A549 (cell line): ENCODE data around the gene ZNF534. TPM values are rescaled to one million over a fixed set of nuclear protein-coding genes. Genes with fewer than 3 reads are reported as not detected.
"Not testable (repeated sequence)": the region's sequence is repeated elsewhere in the genome, so short reads cannot be mapped to it uniquely, and the experiment has no call there.

Source experiments
- ATAC-seq, 2 experiments: fragments of 200-7000 bp in 1 of 2; fragments of >200 bp in 1 of 2; cut with Nextera tagmentation in 1 of 2; cut with Tn5 transposase in 1 of 2; 3 replicates each; pipeline versions ENCODE4 v1.8.0 to v1.9.1; 2018 to 2020; ENCODE audit warnings: mild to moderate bottlenecking in 1 of 2, moderate library complexity in 1 of 2
- CTCF ChIA-PET: fragments of 300-600 bp; sonication (Branson Sonifier 250); formaldehyde crosslinking; extraction: SDS; loops from one replicate; lab custom pipeline; 2021; ENCODE audit warnings: antibody characterized with exemption, inconsistent platforms; lab: Yijun Ruan, JAX
- POLR2A ChIA-PET: fragments of 350-600 bp; formaldehyde crosslinking; extraction: SDS; loops from one replicate; lab custom pipeline; 2021; ENCODE audit warnings: antibody characterized with exemption, inconsistent platforms; lab: Yijun Ruan, JAX
- DNase-seq, 2 experiments: peaks; one replicate each; pipeline versions ENCODE4 v3.0.0 to v3.0.0-alpha.2; 2011 to 2016; ENCODE audit warnings: low read depth in 1 of 2, low spot score in 1 of 2
- FAIRE-seq: peaks from 2 replicates; lab custom pipeline; 2011; peaks lifted over from hg19 to GRCh38; lab: Jason Lieb, UNC
- H3K27ac ChIP-seq, 2 experiments: fragments of >200 bp; sonication (Bioruptor Twin); formaldehyde crosslinking; 3 replicates each; pipeline ENCODE4 v1.5.1; 2016 to 2017
- H3K4me1 ChIP-seq: fragments of >200 bp; sonication (Bioruptor Twin); formaldehyde crosslinking; 3 replicates; pipeline ENCODE4 v1.6.1; 2016
- H3K4me2 ChIP-seq: fragments of >200 bp; sonication (Bioruptor Twin); formaldehyde crosslinking; 3 replicates; pipeline ENCODE4 v1.6.1; 2016
- H3K4me3 ChIP-seq: fragments of >200 bp; sonication (Bioruptor Twin); formaldehyde crosslinking; 3 replicates; pipeline ENCODE4 v1.5.1; 2016
- H3K9me3 ChIP-seq: fragments of >200 bp; sonication (Bioruptor Twin); formaldehyde crosslinking; 3 replicates; pipeline ENCODE4 v1.6.1; 2016
- JUNB ChIP-seq: fragments of >200 bp; sonication (Bioruptor Twin); formaldehyde crosslinking; IDR thresholded peaks from 2 replicates; pipeline ENCODE4 v1.6.1; 2016
- RAD21 ChIP-seq, 2 experiments: fragments of >200 bp in 1 of 2; sonication (Bioruptor Twin) in 1 of 2; formaldehyde crosslinking in 1 of 2; IDR thresholded peaks in 1 of 2; conservative IDR thresholded peaks in 1 of 2; 2 replicates in 1 of 2; 3 replicates in 1 of 2; pipeline ENCODE4 v1.6.1; 2012 to 2018; ENCODE audit warnings: inconsistent platforms in 1 of 2
- RFX5 ChIP-seq: fragments of 450-650 bp; IDR thresholded peaks from 2 replicates; pipeline ENCODE4 v1.7.1; 2014; ENCODE audit warnings: antibody characterized with exemption, mild to moderate bottlenecking, moderate library complexity
- WGBS: methylation state at CpG from one replicate; pipeline ENCODE4 v1.1.6; 2017; ENCODE audit errors: missing lambda C conversion rate; 5-methylcytosine and 5-hydroxymethylcytosine counted together
- polyA plus RNA-seq, 4 experiments: library from polyadenylated mRNA; depleted of rRNA in 3 of 4; stranded (reverse); fragments of >200 nt; fragmentation: RNase III in 1 of 4; extraction: RNeasy Plus Mini Kit Qiagen cat#74134 plus additional on column Dnase treatment in 1 of 4; gene quantifications; 2 replicates in 3 of 4; 3 replicates in 1 of 4; pipeline ENCODE4 v1.2.3, GENCODE V29; 2011 to 2017
- small RNA-seq, 6 experiments: library from RNA; depleted of rRNA; stranded (forward); fragments of <200 nt; gene quantifications; one replicate each; pipeline ENCODE3, GENCODE V24; 2012

The ZNF534 gene
- polyA plus RNA-seq, 2 of the 4 experiments (the other 2 are of a cell fraction): not detected

GRCh38 chr19:52498571-52498970 is 69.6 kb downstream of the ZNF534 start (continued):
- TF ChIP-seq RFX5: no peak
- no peak for TF ChIP-seq RAD21 (conservative IDR thresholded peaks at IDR 0.05 in 1 of 2, IDR thresholded peaks at IDR 0.05 in 1 of 2)
- no peak for TF ChIP-seq JUNB
- TF ChIP-seq, all 56 proteins: peak for 0

- H3K4me1 ChIP-seq, H3K4me2 ChIP-seq, FAIRE-seq, ATAC-seq, CTCF ChIA-PET, H3K27ac ChIP-seq, POLR2A ChIA-PET, DNase-seq, H3K4me3 ChIP-seq: not testable (repeated sequence)
- peaks cover 46% of the 10 kb centered on the region for H3K9me3 ChIP-seq
- 2% methylated on average over 3 of the region's 3 CpGs for WGBS
Observed at GRCh38 chr19:52500474-52500873, 71.5 kb downstream of the ZNF534 start.

GRCh38 chr19:52500991-52501390 is 72.0 kb downstream of the ZNF534 start:
- H3K27ac ChIP-seq, DNase-seq, H3K4me2 ChIP-seq, H3K4me1 ChIP-seq, H3K4me3 ChIP-seq, ATAC-seq, CTCF ChIA-PET, POLR2A ChIA-PET, FAIRE-seq: not testable (repeated sequence)
- 22% methylated on average over 10 of the region's 12 CpGs for WGBS
- peaks cover 52% of the 10 kb centered on the region for H3K9me3 ChIP-seq

Small RNA genes within 50 kb of the gene (small RNA-seq; reads per million reads assigned to genes)
- gene AC010332.1: 0 reads per million in 6 experiments

Other genes with a start within 250 kb of the ZNF534 start
- 145 and 201 TPM in 2 replicates for gene PPP2R1A, start 239.1 kb upstream of the ZNF534 start, polyA plus RNA-seq (2011; rRNA removed)
- gene PPP2R1A, start 239.1 kb upstream of the ZNF534 start, polyA plus RNA-seq (2017; fragmentation: RNase III; extraction: RNeasy Plus Mini Kit Qiagen cat#74134 plus additional on column Dnase treatment): 144 to 158 TPM (median 154 TPM) in 3 replicates
- gene ZNF766, start 159.6 kb upstream of the ZNF534 start, polyA plus RNA-seq (2011; rRNA removed): 19.3 and 21.9 TPM in 2 replicates
- gene ZNF766, start 159.6 kb upstream of the ZNF534 start, polyA plus RNA-seq (2017; fragmentation: RNase III; extraction: RNeasy Plus Mini Kit Qiagen cat#74134 plus additional on column Dnase treatment): 11.1 to 11.9 TPM (median 11.2 TPM) in 3 replicates
- gene ZNF480, start 132.0 kb upstream of the ZNF534 start, polyA plus RNA-seq (2011; rRNA removed): 11.0 and 14.1 TPM in 2 replicates
- gene ZNF480, start 132.0 kb upstream of the ZNF534 start, polyA plus RNA-seq (2017; fragmentation: RNase III; extraction: RNeasy Plus Mini Kit Qiagen cat#74134 plus additional on column Dnase treatment): 62.7 to 68.5 TPM (median 63.6 TPM) in 3 replicates
- gene ZNF610, start 92.9 kb upstream of the ZNF534 start, polyA plus RNA-seq (2011; rRNA removed): 0.11 TPM in 1 of 2 replicates, not detected in the other
- gene ZNF610, start 92.9 kb upstream of the ZNF534 start, polyA plus RNA-seq (2017; fragmentation: RNase III; extraction: RNeasy Plus Mini Kit Qiagen cat#74134 plus additional on column Dnase treatment): 0.08 TPM in 1 of 3 replicates, not detected in the others
- gene ZNF880, start 59.2 kb upstream of the ZNF534 start, polyA plus RNA-seq (2011; rRNA removed): 1.7 and 2.1 TPM in 2 replicates
- 0.90 to 1.4 TPM (median 0.96 TPM) in 3 replicates for gene ZNF880, start 59.2 kb upstream of the ZNF534 start, polyA plus RNA-seq (2017; fragmentation: RNase III; extraction: RNeasy Plus Mini Kit Qiagen cat#74134 plus additional on column Dnase treatment)
- gene ZNF528, start 31.3 kb upstream of the ZNF534 start, polyA plus RNA-seq (2011; rRNA removed): 0.28 and 0.70 TPM in 2 replicates
- gene ZNF528, start 31.3 kb upstream of the ZNF534 start, polyA plus RNA-seq (2017; fragmentation: RNase III; extraction: RNeasy Plus Mini Kit Qiagen cat#74134 plus additional on column Dnase treatment): 0.22 to 0.26 TPM (median 0.25 TPM) in 3 replicates
- not detected in 2 replicates for gene ZNF578, start 24.4 kb downstream of the ZNF534 start, polyA plus RNA-seq (2011; rRNA removed)
- not detected in 3 replicates for gene ZNF578, start 24.4 kb downstream of the ZNF534 start, polyA plus RNA-seq (2017; fragmentation: RNase III; extraction: RNeasy Plus Mini Kit Qiagen cat#74134 plus additional on column Dnase treatment)
- 0.45 TPM in 2 replicates for gene ZNF808, start 98.5 kb downstream of the ZNF534 start, polyA plus RNA-seq (2011; rRNA removed)
- 0.04 to 0.26 TPM (median 0.22 TPM) in 3 replicates for gene ZNF808, start 98.5 kb downstream of the ZNF534 start, polyA plus RNA-seq (2017; fragmentation: RNase III; extraction: RNeasy Plus Mini Kit Qiagen cat#74134 plus additional on column Dnase treatment)
- gene ZNF701, start 141.1 kb downstream of the ZNF534 start, polyA plus RNA-seq (2011; rRNA removed): 0.32 and 0.45 TPM in 2 replicates
- 0.12 to 0.28 TPM (median 0.21 TPM) in 3 replicates for gene ZNF701, start 141.1 kb downstream of the ZNF534 start, polyA plus RNA-seq (2017; fragmentation: RNase III; extraction: RNeasy Plus Mini Kit Qiagen cat#74134 plus additional on column Dnase treatment)
- gene ZNF83, start 209.2 kb downstream of the ZNF534 start, polyA plus RNA-seq (2011; rRNA removed): 0.16 and 0.39 TPM in 2 replicates
- 0.03 to 0.16 TPM (median 0.09 TPM) in 3 replicates for gene ZNF83, start 209.2 kb downstream of the ZNF534 start, polyA plus RNA-seq (2017; fragmentation: RNase III; extraction: RNeasy Plus Mini Kit Qiagen cat#74134 plus additional on column Dnase treatment)